Measurements from ENCODE around the gene SDF4.

The SDF4 gene

DNA sequence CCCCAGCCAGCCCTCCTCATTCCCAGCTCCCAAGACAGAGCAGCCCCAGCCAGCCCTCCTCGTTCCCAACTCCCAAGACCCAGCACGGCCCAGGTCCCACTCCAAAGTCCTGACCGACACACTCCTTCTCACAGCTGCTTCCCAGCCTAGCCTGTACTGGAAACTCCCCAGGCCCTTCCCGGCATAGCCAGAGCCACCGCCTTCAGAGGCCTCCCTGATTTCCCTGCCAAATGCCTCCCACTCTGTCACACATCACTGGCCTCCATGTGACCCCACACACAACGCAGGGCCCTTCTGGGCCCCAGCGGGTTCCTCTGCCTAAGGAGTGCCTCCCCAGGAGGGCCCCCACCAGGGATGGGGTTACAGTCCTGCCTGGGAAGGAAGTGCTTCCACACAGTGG, 39.0 kb upstream of the SDF4 start:
- H3K27me3 ChIP-seq (ENCODE audit: control insufficient read depth, insufficient read depth, low read length) = peaks cover 4% of the 10 kb centered on the region
- peaks cover 20% of the 10 kb centered on the region for H3K36me3 ChIP-seq (ENCODE audit: control insufficient read depth, insufficient read depth, low read length)
- H3K4me1 ChIP-seq (ENCODE audit: control insufficient read depth, insufficient read depth, low read length) = peaks cover 5% of the 10 kb centered on the region
- no peak overlapping the region for H3K9ac ChIP-seq (ENCODE audit: low read depth, low read length)
- H3K4me3 ChIP-seq (ENCODE audit: low read depth, low read length) = no peak overlapping the region
- H3K9me3 ChIP-seq (ENCODE audit: control insufficient read depth, insufficient read depth, low read length) = no peaks in the 10 kb centered on the region

- no peak overlapping the region for H3K4me3 ChIP-seq (ENCODE audit: low read depth, low read length)
- peaks cover 20% of the 10 kb centered on the region for H3K36me3 ChIP-seq (ENCODE audit: control insufficient read depth, insufficient read depth, low read length)
- no peaks in the 10 kb centered on the region for H3K27me3 ChIP-seq (ENCODE audit: control insufficient read depth, insufficient read depth, low read length)
- no peaks in the 10 kb centered on the region for H3K9me3 ChIP-seq (ENCODE audit: control insufficient read depth, insufficient read depth, low read length)
- H3K9ac ChIP-seq (ENCODE audit: low read depth, low read length) = no peak overlapping the region
- H3K4me1 ChIP-seq (ENCODE audit: control insufficient read depth, insufficient read depth, low read length) = peaks cover 5% of the 10 kb centered on the region
These were observed 36.5 kb upstream of the SDF4 start for GRCh38 chr1:1268284-1268682.

GRCh38 chr1:1267488-1268283, 35.9 kb upstream of the SDF4 start:
- no peaks in the 10 kb centered on the region for H3K27me3 ChIP-seq (ENCODE audit: control insufficient read depth, insufficient read depth, low read length)
- H3K9ac ChIP-seq (ENCODE audit: low read depth, low read length) = no peak overlapping the region
- H3K4me3 ChIP-seq (ENCODE audit: low read depth, low read length) = no peak overlapping the region
- peaks cover 23% of the 10 kb centered on the region for H3K36me3 ChIP-seq (ENCODE audit: control insufficient read depth, insufficient read depth, low read length)
- H3K4me1 ChIP-seq (ENCODE audit: control insufficient read depth, insufficient read depth, low read length) = peaks cover 5% of the 10 kb centered on the region
- no peaks in the 10 kb centered on the region for H3K9me3 ChIP-seq (ENCODE audit: control insufficient read depth, insufficient read depth, low read length)

DNA sequence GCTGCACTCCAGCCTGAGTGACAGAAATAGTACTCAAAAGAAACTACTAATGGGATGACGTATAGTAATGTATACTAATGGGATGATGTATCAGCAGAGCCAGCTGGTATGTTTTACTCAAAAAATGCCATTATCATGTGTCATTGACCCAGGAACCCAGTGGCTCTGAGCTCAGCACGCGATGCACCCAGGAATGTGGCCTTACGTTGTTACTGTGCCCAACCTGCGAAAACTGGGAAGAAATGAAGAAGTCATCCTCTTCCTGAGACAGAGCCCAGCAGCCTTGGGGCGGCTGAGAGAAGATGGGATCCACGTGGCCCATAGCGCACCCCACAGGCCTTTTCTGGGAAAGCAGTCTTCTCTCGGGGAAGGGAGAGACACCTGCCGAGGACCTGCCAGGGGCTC, 33.1 kb upstream of the SDF4 start:
- no peaks in the 10 kb centered on the region for H3K4me1 ChIP-seq (ENCODE audit: control insufficient read depth, insufficient read depth, low read length)
- H3K4me3 ChIP-seq (ENCODE audit: low read depth, low read length) = no peak overlapping the region
- H3K36me3 ChIP-seq (ENCODE audit: control insufficient read depth, insufficient read depth, low read length) = peaks cover 38% of the 10 kb centered on the region
- H3K27me3 ChIP-seq (ENCODE audit: control insufficient read depth, insufficient read depth, low read length) = no peaks in the 10 kb centered on the region
- H3K9me3 ChIP-seq (ENCODE audit: control insufficient read depth, insufficient read depth, low read length) = no peaks in the 10 kb centered on the region
- H3K9ac ChIP-seq (ENCODE audit: low read depth, low read length) = no peak overlapping the region

GRCh38 chr1:1264026-1264425, 32.2 kb upstream of the SDF4 start:
- peaks cover 45% of the 10 kb centered on the region for H3K36me3 ChIP-seq (ENCODE audit: control insufficient read depth, insufficient read depth, low read length)
- no peak overlapping the region for H3K9ac ChIP-seq (ENCODE audit: low read depth, low read length)
- peaks cover under 1% of the 10 kb centered on the region for H3K4me1 ChIP-seq (ENCODE audit: control insufficient read depth, insufficient read depth, low read length)
- no peaks in the 10 kb centered on the region for H3K9me3 ChIP-seq (ENCODE audit: control insufficient read depth, insufficient read depth, low read length)
- H3K4me3 ChIP-seq (ENCODE audit: low read depth, low read length) = no peak overlapping the region
- no peaks in the 10 kb centered on the region for H3K27me3 ChIP-seq (ENCODE audit: control insufficient read depth, insufficient read depth, low read length)

- no peak overlapping the region for H3K4me3 ChIP-seq (ENCODE audit: low read depth, low read length)
- no peaks in the 10 kb centered on the region for H3K9me3 ChIP-seq (ENCODE audit: control insufficient read depth, insufficient read depth, low read length)
- no peaks in the 10 kb centered on the region for H3K27me3 ChIP-seq (ENCODE audit: control insufficient read depth, insufficient read depth, low read length)
- H3K4me1 ChIP-seq (ENCODE audit: control insufficient read depth, insufficient read depth, low read length) = peaks cover 6% of the 10 kb centered on the region
- H3K9ac ChIP-seq (ENCODE audit: low read depth, low read length) = no peak overlapping the region
- H3K36me3 ChIP-seq (ENCODE audit: control insufficient read depth, insufficient read depth, low read length) = peaks cover 44% of the 10 kb centered on the region
These were observed 31.0 kb upstream of the SDF4 start for GRCh38 chr1:1262758-1263157.

- Histone ChIP-seq H3K36me3 (ENCODE audit: control insufficient read depth, insufficient read depth, low read length) (peaks cover 37% of the 10 kb centered on the region), H3K9me3 (ENCODE audit: control insufficient read depth, insufficient read depth, low read length) (no peaks in the 10 kb centered on the region), H3K27me3 (ENCODE audit: control insufficient read depth, insufficient read depth, low read length) (no peaks in the 10 kb centered on the region), H3K4me3 (ENCODE audit: low read depth, low read length) (no peak overlapping the region), H3K9ac (ENCODE audit: low read depth, low read length) (no peak overlapping the region), H3K4me1 (ENCODE audit: control insufficient read depth, insufficient read depth, low read length) (peaks cover 6% of the 10 kb centered on the region)
These were observed 30.3 kb upstream of the SDF4 start for GRCh38 chr1:1262071-1262470.

DNA sequence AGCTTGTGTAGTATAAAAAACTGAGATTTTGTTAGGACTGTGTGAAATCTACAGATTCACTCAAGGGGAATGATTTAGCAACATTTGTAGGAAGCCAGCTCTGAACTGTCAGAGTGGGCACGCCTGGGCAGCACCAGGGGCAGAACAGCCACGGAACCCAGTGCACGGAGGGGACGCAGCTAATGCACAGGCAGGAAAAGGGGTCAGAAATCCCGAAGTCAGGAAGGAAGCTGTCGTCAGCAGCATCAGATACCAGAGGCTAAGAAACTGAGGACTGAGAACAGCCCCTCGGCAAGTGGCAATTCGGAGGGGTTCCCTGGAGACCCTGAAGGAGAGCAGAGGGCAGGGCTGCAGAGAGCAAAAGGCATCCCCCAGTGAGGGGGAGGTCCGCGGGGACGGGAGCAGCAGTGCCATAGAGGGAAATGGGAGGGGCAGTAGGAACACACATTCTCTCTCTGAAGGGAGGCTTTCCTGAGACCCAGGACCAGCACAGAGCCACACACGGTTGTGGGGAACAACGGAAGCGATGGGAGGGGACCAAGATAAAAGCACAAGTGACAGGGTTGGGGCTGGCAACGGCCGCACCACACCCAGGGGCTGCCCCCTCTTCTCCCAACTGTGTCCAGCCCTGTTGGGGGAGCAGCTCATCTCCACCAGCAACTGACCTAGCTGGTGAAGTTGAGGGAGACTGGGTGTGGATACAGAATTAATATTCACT, 29.2 kb upstream of the SDF4 start:
- H3K9me3 ChIP-seq (ENCODE audit: control insufficient read depth, insufficient read depth, low read length) = no peaks in the 10 kb centered on the region
- peaks cover 43% of the 10 kb centered on the region for H3K36me3 ChIP-seq (ENCODE audit: control insufficient read depth, insufficient read depth, low read length)
- no peaks in the 10 kb centered on the region for H3K27me3 ChIP-seq (ENCODE audit: control insufficient read depth, insufficient read depth, low read length)
- peak overlapping the region; percentile 24 for H3K9ac ChIP-seq (ENCODE audit: low read depth, low read length)
- H3K4me1 ChIP-seq (ENCODE audit: control insufficient read depth, insufficient read depth, low read length) = peaks cover 6% of the 10 kb centered on the region
- no peak overlapping the region for H3K4me3 ChIP-seq (ENCODE audit: low read depth, low read length)

- Histone ChIP-seq H3K4me1 (ENCODE audit: control insufficient read depth, insufficient read depth, low read length) (peaks cover 6% of the 10 kb centered on the region), H3K9ac (ENCODE audit: low read depth, low read length) (peak overlapping the region; percentile 24), H3K9me3 (ENCODE audit: control insufficient read depth, insufficient read depth, low read length) (no peaks in the 10 kb centered on the region), H3K36me3 (ENCODE audit: control insufficient read depth, insufficient read depth, low read length) (peaks cover 48% of the 10 kb centered on the region), H3K4me3 (ENCODE audit: low read depth, low read length) (no peak overlapping the region), H3K27me3 (ENCODE audit: control insufficient read depth, insufficient read depth, low read length) (no peaks in the 10 kb centered on the region)
These were observed 28.3 kb upstream of the SDF4 start for GRCh38 chr1:1259951-1260600.

DNA sequence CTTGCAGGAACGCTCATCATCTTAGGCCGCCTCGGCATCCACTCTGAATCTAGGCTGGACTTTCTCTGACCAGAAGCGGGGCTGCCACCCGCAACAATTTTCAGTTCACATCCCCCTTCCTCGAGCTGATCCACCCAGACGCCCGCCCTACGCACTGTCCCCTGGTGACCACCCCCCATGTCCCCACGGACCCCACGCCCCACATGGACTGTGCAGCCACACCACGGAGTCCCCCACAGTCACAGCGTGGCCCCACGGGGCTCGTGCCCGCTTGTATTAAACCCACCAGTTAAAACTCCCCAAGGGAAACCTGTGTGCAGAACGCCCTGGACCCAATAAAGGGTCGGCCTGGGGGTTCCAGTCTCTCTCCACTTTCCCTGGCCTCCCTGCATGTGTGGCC, 27.7 kb upstream of the SDF4 start:
- H3K36me3 ChIP-seq (ENCODE audit: control insufficient read depth, insufficient read depth, low read length) = peaks cover 53% of the 10 kb centered on the region
- peaks cover 6% of the 10 kb centered on the region for H3K4me1 ChIP-seq (ENCODE audit: control insufficient read depth, insufficient read depth, low read length)
- no peak overlapping the region for H3K9ac ChIP-seq (ENCODE audit: low read depth, low read length)
- no peak overlapping the region for H3K4me3 ChIP-seq (ENCODE audit: low read depth, low read length)
- H3K9me3 ChIP-seq (ENCODE audit: control insufficient read depth, insufficient read depth, low read length) = no peaks in the 10 kb centered on the region
- no peaks in the 10 kb centered on the region for H3K27me3 ChIP-seq (ENCODE audit: control insufficient read depth, insufficient read depth, low read length)

DNA sequence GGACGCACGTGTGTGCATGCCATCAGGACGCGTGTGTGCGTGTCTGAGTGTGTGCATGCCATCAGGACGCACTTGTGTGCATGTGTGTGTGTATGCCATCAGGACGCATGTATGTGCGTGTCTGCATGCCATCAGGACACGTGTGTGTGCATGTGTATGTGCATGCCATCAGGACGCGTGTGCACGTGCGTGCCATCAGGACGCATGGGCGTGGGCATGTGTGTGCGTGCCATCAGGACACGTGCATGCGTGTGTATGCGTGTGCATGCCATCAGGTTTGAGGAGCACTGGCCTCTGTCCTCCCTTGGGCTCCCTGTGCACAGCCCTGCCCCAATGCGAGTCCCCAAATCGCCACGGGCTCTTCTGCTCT, 27.3 kb upstream of the SDF4 start:
- Histone ChIP-seq H3K9me3 (ENCODE audit: control insufficient read depth, insufficient read depth, low read length) (no peaks in the 10 kb centered on the region), H3K9ac (ENCODE audit: low read depth, low read length) (no peak overlapping the region), H3K4me1 (ENCODE audit: control insufficient read depth, insufficient read depth, low read length) (peaks cover 6% of the 10 kb centered on the region), H3K4me3 (ENCODE audit: low read depth, low read length) (no peak overlapping the region), H3K36me3 (ENCODE audit: control insufficient read depth, insufficient read depth, low read length) (peaks cover 56% of the 10 kb centered on the region), H3K27me3 (ENCODE audit: control insufficient read depth, insufficient read depth, low read length) (no peaks in the 10 kb centered on the region)
